Ovary (tissue), 3 donors: ENCODE data around the gene CLCN2.

Experiments used
- CTCF ChIP-seq, 3 donors: fragments of 450-650 bp in 2 of 3; fragments of 200-600 bp in 1 of 3; IDR thresholded peaks; one replicate each; pipeline versions ENCODE4 v1.5.1 to v1.8.0; 2016 to 2022; ENCODE audit warnings: antibody characterized with exemption in 3 of 3, mild to moderate bottlenecking in 1 of 3
- EP300 ChIP-seq: sonication (generic); formaldehyde crosslinking; IDR thresholded peaks from one replicate; pipeline ENCODE4 v1.6.1; 2017; ENCODE audit warnings: antibody characterized with exemption
- POLR2A ChIP-seq: fragments of 450-650 bp; IDR thresholded peaks from one replicate; pipeline ENCODE4 v1.6.1; 2017; ENCODE audit warnings: antibody characterized with exemption, mild to moderate bottlenecking, moderate library complexity
- donor health status: DM: no; HTN: no; CAD: no.

DNA sequence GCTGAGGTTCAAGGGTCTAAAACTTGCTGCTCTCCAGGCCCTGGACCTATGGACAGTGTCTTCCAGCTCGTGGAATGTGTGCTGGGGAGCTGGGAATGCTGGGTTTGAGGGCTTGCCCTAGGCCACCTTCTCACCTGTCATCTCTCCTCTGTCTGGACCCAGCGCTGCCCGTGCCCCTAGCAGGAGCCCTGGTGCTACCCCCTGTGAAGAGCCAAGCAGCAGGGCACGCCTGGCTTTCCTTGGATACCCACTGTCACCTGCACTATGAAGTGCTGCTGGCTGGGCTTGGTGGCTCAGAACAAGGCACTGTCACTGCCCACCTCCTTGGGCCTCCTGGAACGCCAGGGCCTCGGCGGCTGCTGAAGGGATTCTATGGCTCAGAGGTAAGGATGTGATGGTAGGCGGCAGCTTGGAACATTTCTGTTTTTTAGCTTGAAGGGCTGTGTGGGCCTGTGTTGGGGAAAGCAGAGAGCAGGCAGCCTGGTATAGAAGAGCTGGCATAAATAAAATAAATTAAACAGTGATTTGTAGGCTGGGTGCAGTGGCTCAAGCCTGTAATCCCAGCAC is 23.5 kb upstream of the CLCN2 start:
- TF ChIP-seq POLR2A = no peak
- no peak for TF ChIP-seq CTCF (IDR thresholded peaks at IDR 0.05)
- no peak for TF ChIP-seq EP300
